ENCODE measurements around the gene SLC13A4.
"Not testable (repeated sequence)": the region's sequence is repeated elsewhere in the genome, so short reads cannot be mapped to it uniquely, and the experiment has no call there.

SLC13A4 gene

DNA sequence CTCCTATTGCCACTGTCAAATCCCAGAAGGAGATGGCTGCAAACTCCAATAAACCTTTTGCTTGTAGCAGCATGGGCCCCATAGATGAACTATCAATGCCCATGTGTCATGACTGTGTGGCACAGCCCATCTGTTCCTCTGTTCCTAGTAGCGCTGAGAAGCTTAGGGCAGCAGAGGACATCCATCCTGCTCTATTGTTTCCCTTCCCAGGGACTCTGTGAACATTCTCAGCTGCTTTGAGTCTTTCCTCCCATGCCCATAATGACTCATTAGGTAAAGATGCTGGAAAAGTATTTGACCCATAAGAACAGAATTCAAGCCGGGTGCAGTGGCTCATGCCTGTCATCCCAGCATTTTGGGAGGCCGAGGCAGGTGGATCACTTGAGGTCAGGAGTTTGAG lies 37.4 kb downstream of the SLC13A4 start:
- DNase-seq: no peak

DNA sequence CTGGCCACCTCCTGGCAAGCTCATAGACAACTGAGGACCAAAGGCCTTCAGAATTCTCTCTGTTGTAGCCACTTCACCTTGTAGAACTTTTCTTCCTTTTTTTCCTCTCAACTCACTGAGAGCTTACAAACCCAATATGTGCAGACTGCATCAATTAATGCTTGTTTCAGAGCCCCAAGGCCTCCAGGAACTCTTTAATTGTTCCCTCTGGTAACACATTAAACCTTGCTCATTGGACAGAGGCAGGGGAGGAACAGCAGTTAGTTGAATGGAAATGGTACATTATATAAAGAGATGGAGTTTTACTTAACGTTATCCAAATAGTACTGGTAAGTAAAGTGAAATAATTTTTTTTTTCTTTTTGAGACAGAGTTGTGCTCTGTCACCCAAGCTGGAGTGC lies 40.5 kb downstream of the SLC13A4 start:
- no peak for DNase-seq

DNA sequence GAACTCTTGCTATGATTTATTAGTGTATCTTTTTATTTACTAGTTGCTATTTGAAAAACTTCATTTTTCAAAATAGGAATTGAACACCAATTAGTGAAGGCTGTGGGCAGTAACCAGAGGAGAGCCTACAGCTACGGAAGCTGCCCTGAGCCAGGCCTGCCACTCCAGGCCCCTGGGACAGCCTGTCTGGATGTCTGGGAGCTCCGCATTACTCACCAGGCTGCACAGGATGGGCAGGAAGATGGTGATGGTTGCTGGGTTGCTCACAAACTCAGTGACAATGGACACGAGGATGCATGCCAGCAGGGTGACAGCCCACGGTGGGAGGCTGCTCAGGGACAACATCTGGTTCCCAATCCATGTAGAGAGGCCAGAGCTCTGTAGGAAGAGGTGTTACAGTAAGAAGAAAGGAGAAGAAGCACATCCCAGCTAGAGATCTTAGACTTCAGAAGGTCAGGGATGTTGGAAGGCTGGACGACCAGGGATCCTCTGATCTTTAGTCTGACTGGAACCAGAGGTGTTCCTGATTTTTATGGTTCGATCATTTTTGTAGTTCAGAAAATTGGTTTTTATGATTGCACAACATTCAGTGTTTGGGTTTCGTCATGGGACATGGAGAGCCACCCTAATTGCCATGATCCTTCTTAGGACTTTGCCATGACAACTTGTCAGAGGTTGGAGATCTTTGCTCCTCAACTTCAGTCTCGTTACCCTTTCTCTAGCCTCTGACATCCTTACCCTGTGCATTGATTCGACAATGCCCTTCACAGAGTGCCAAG lies 42.5 kb downstream of the SLC13A4 start:
- DNase-seq: no peak

DNA sequence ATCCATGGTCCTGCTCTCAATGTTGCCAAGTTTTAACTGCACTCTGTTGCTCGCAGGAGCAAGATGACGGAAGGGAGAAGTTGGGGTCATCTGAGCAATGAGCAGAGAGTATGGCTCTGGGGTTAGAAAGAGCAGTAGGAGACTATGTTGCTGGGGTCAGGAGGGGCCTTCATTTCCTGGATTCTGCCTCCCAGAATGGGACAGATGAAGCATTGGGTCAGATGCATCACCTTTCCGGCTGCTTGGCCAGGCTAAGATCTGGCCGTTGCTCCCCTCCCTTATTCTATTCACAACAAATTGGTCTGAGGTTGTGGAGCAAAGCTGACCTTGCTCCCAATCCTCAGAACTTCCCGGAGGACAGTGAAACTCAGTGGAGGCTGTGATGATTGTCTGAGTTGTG lies 43.3 kb downstream of the SLC13A4 start:
- no peak for DNase-seq

DNA sequence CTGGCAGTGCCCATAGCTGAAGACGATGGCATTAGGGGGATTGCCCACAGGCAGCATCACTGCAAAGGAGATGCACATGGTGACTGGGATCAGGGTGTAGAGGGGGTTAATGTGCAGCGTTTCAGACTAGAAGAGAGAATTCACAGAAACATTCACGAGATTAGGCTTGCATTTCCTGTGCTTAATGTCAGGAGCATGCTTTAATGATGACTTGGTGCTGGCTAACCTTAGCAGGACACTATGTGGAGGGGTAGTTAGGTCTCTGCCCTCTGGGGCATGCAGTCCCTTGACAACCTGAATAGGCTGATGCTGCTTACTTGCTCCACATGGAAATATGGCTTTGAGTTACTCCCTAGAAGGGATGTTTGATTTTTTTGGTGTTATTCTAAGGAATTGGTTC lies 43.9 kb downstream of the SLC13A4 start:
- no peak for DNase-seq

GRCh38 chr7:135683609-135684008 lies 44.4 kb downstream of the SLC13A4 start:
- no peak for DNase-seq

DNA sequence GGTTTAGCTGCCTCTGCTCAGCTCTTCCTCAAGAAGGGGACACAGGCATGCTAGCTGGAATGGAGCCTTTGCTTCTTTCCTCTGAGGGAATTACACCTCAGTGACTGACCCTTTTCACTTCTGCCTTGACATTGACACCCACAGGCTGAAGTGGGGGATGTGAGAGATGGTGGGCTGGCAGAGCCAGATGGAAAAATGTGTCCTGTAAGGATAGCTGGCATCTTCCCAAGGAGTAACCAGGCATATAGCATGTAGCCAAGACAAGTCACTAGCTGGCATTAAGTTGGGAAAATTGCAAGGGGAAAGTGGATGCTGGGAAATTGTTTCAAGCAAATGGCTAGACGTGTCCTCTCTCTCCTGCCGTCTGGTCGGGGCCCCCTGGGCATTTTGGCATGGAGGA lies 45.8 kb downstream of the SLC13A4 start:
- no peak for DNase-seq

- DNase-seq: no peak
Observed at GRCh38 chr7:135681762-135682161, 46.2 kb downstream of the SLC13A4 start.

GRCh38 chr7:135678612-135679575 lies 49.1 kb downstream of the SLC13A4 start:
- no peak for DNase-seq

- DNase-seq: no peak
Observed at GRCh38 chr7:135673360-135673706, 54.7 kb downstream of the SLC13A4 start.

- peak; percentile 22 for DNase-seq
Observed at GRCh38 chr7:135672560-135673359, 55.2 kb downstream of the SLC13A4 start.

- DNase-seq: no peak
Observed at GRCh38 chr7:135670179-135670578, 57.8 kb downstream of the SLC13A4 start.

- DNase-seq: no peak
Observed at GRCh38 chr7:135669774-135670173, 58.2 kb downstream of the SLC13A4 start.

DNA sequence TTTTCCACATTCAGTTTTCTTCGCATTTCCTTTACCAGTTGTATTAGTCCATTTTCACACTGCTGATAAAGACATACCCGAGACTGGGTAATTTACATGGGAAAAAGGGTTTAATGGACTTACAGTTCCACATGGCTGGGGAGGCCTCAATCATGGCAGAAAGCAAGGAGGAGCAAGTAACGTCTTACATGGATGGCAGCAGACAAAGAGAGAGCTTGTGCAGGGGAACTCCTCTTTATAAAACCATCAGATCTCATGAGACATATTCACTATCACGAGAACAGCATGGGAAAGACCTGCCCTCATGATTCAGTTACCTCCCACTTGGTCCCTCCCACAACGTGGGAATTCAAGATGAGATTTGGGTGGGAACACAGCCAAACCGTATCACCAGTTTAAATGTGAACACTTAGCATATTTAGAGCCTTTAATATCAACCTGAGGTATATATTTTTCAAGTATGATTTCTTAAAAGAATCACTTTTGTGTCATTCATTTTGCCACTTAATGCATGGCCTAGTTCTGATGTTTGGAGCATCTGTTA lies 59.1 kb downstream of the SLC13A4 start:
- not testable (repeated sequence) for DNase-seq

DNA sequence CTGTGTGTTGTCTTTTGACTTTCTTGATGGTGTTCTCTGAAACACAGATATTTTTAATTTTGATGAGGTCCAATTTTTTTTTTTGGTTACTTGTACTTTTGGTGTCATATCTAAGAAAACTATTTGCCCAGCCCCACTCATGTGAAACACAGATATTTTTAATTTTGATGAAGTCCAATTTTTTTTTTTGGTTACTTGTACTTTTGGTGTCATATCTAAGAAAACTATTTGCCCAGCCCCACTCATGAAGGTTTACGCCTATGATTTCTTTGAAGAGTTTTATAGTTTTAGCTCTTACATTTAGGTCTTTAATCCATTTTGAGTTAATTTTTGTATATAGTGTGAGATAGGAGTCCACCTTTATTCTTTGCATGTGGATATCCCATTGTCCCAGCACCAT lies 60.4 kb downstream of the SLC13A4 start:
- not testable (repeated sequence) for DNase-seq

GRCh38 chr7:135666846-135667245 lies 61.1 kb downstream of the SLC13A4 start:
- DNase-seq: no peak

GRCh38 chr7:135666156-135666555 lies 61.8 kb downstream of the SLC13A4 start:
- DNase-seq: no peak

DNA sequence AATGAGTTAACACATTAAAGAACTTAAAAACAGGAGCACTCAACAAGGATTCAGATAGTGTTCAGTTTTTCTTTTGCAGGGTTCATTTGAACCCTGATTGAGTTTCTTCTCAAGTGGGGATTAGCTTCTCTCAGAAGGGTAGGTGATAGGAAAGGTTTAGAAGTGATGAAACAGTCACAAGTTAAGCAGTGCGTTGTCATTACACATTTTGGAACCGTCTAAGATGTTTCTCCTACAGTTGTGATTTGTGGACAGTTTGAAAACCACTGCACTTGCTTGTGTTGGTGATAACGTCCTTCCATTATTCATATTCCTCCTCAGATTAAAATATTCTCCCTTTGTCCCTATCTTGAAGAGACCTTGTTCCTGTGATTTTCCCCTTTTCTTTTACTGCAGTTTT lies 62.9 kb downstream of the SLC13A4 start:
- no peak for DNase-seq

DNA sequence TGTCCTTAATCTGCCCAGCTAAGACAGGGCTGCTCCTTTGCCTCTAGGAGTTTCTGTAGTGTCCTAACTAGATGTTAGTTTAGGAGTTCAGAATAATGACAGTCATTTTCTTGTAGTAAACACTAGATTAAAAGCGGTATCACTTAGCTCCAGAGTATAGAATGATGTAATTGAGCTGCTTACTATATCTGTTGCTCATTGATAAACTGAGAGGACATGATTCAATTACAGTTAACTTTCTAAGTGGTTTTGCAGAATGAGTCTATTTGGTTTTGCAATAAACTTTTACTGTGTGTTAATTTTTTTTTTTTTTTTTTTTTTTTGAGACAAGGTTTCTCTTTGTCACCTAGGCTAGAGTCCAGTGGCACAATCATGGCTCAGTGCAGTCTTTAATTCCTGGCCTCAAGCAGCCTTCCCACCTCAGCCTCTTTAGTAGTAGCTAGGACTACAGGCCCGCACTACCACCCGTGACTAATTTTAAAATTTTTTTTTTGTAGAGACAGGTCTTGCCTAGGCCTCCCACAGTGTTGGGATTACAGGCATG lies 63.9 kb downstream of the SLC13A4 start:
- DNase-seq: no peak

DNA sequence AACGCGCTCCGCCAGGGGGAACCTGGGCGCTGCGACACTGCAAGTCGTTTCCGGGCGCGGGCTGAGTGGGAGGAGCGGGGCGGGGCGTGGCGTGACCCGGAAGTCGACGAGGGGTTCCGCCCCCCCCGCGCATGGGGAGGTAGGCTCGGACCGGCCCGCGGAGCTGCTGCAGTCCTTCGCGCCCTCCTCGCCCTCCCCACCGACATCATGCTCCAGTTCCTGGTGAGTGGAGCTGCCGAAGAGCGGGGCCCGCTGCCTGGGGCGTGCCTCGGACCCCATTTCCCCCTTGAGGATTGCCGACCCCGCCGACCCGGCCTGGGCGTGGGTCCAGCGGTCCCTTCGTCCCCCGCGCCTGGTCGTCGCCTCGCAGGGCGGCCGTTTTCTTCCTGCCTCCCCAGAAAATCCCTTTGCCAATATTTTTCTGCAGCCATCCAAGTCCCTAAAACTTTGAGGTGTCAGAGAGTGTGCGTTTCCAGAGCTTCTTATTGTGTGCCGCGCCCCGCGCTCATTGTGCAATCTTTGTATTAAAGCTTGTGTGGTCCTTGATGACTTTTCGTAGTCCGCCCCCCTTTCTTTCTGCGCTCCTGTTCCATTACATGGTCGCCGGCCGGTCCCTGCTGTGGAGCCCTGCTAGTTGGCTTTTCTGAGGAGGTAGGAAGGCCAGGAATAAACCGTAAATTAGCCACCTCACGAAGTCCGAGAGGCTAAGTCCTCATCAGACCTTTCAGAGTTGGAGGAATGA lies 65.4 kb downstream of the SLC13A4 start, which contains the start of gene STMP1:
STMP1 (plus strand) TSS at position 142 of the 742 bp plus-strand sequence.
- peak; percentile 94 for DNase-seq

DNA sequence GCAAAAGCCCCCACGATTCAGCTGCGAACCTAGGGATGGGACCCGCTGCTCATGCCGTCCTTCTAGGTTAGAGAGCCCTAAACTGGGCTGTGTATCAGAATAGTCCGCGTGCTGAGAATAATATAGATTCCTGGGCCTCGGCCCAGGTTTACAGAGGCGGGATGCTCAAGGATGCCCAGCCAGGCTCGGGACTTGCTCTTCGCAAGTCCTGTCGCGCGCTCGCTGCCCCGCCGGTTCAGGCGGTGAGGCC lies 65.9 kb downstream of the SLC13A4 start:
- no peak for DNase-seq
